Type B pancreatic cell (in vitro differentiated cells): ENCODE results near the gene ZNF366. TPM values are rescaled to one million over a fixed set of nuclear protein-coding genes. Genes with fewer than 3 reads are reported as not detected.

Experiments
- DNase-seq: peaks from one replicate; pipeline ENCODE4 v3.0.0; 2021; ENCODE audit warnings: mixed read lengths; ENCODE audit not compliant: unreplicated experiment; ENCODE audit errors: extremely low spot score
- H3K27ac Mint-ChIP-seq: 2 replicates; pipeline ENCODE4 v1.8.0; 2021; ENCODE audit warnings: mild to moderate bottlenecking, mixed read lengths
- H3K27me3 Mint-ChIP-seq: 2 replicates; pipeline ENCODE4 v1.8.0; 2021; ENCODE audit warnings: mixed read lengths
- H3K36me3 Mint-ChIP-seq: 2 replicates; pipeline ENCODE4 v1.8.0; 2021; ENCODE audit warnings: mixed read lengths
- H3K4me1 Mint-ChIP-seq: one replicate; pipeline ENCODE4 v1.8.0; 2021; ENCODE audit warnings: mixed read lengths; ENCODE audit not compliant: unreplicated experiment
- H3K4me3 Mint-ChIP-seq: 2 replicates; pipeline ENCODE4 v1.8.0; 2021; ENCODE audit warnings: mild to moderate bottlenecking, mixed read lengths
- H3K9me3 Mint-ChIP-seq: 2 replicates; pipeline ENCODE4 v1.8.0; 2021; ENCODE audit warnings: mixed read lengths
- total RNA-seq: library from RNA; stranded (reverse); gene quantifications from 2 replicates; pipeline ENCODE4 v1.2.1, GENCODE V29; 2021; ENCODE audit warnings: low replicate concordance
- TF ChIP-seq, protein P1 (sequence below): fragments of 200-600 bp; sonication (generic); conservative IDR thresholded peaks from 2 replicates; pipeline ENCODE4 v1.5.0; 2021; ENCODE audit warnings: antibody characterized with exemption, mild to moderate bottlenecking

The ZNF366 gene
- total RNA-seq, 1 donor from 2014 or later = not detected

- DNase-seq = no peak
- no peaks in the 10 kb centered on the region for H3K9me3 Mint-ChIP-seq
- H3K4me1 Mint-ChIP-seq = peaks cover 19% of the 10 kb centered on the region
- H3K27me3 Mint-ChIP-seq = no peaks in the 10 kb centered on the region
- H3K27ac Mint-ChIP-seq = no peak overlapping the region
- TF ChIP-seq, protein P1, sequence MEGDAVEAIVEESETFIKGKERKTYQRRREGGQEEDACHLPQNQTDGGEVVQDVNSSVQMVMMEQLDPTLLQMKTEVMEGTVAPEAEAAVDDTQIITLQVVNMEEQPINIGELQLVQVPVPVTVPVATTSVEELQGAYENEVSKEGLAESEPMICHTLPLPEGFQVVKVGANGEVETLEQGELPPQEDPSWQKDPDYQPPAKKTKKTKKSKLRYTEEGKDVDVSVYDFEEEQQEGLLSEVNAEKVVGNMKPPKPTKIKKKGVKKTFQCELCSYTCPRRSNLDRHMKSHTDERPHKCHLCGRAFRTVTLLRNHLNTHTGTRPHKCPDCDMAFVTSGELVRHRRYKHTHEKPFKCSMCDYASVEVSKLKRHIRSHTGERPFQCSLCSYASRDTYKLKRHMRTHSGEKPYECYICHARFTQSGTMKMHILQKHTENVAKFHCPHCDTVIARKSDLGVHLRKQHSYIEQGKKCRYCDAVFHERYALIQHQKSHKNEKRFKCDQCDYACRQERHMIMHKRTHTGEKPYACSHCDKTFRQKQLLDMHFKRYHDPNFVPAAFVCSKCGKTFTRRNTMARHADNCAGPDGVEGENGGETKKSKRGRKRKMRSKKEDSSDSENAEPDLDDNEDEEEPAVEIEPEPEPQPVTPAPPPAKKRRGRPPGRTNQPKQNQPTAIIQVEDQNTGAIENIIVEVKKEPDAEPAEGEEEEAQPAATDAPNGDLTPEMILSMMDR = no peak
- H3K36me3 Mint-ChIP-seq = no peaks in the 10 kb centered on the region
- H3K4me3 Mint-ChIP-seq = no peak overlapping the region
Measured at GRCh38 chr5:72427016-72427415, 80.2 kb downstream of the ZNF366 start.

GRCh38 chr5:72426019-72426418 is 81.2 kb downstream of the ZNF366 start:
- H3K36me3 Mint-ChIP-seq = no peaks in the 10 kb centered on the region
- TF ChIP-seq, protein P1 = no peak
- H3K9me3 Mint-ChIP-seq = no peaks in the 10 kb centered on the region
- H3K27me3 Mint-ChIP-seq = no peaks in the 10 kb centered on the region
- H3K4me1 Mint-ChIP-seq = peaks cover 19% of the 10 kb centered on the region
- no peak overlapping the region for H3K4me3 Mint-ChIP-seq
- H3K27ac Mint-ChIP-seq = no peak overlapping the region
- DNase-seq = no peak

GRCh38 chr5:72418271-72418670 is 88.9 kb downstream of the ZNF366 start:
- Mint-ChIP-seq H3K4me1 (no peaks in the 10 kb centered on the region), H3K36me3 (no peaks in the 10 kb centered on the region), H3K27me3 (no peaks in the 10 kb centered on the region), H3K27ac (no peak overlapping the region), H3K9me3 (no peaks in the 10 kb centered on the region), H3K4me3 (no peak overlapping the region)
- TF ChIP-seq, protein P1 = no peak
- DNase-seq = no peak

DNA sequence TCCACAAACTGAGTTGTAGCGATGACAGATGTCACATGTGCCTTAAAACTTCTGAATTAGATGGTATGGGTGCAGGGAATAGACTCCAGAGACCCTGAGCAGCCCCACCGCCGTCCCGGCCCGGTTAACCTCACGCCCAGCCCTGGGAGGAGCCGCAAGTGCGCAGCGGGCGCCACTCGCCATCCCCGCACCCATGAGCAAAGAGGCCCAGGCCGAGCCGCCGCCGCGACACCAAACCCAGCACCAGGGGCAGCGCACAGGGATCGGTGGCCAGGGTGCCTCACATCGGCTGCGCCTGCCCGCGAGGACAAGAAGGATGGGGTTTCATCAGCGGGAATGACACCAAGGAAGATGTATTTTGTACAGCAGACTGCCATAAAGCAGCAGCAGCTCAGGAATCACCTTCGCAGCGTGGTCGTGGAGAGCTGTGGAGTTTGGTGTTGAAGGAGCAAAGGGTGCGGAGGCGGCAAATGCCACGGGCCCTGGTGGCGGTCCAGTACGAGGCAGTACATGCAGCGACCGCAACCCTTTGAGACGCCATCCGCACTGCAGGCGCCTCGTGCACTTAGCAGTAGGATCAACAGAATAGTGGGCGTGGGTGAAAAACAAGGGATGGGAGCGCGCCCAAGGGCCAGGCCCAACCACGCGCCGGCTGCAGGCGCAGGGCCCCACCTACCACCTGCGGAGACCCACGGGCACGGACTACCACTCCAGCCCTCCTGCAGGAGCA is 89.7 kb downstream of the ZNF366 start:
- H3K27ac Mint-ChIP-seq = no peak overlapping the region
- TF ChIP-seq, protein P1 = no peak
- no peaks in the 10 kb centered on the region for H3K9me3 Mint-ChIP-seq
- H3K4me3 Mint-ChIP-seq = no peak overlapping the region
- no peak for DNase-seq
- no peaks in the 10 kb centered on the region for H3K36me3 Mint-ChIP-seq
- no peaks in the 10 kb centered on the region for H3K27me3 Mint-ChIP-seq
- no peaks in the 10 kb centered on the region for H3K4me1 Mint-ChIP-seq

GRCh38 chr5:72415616-72416325 is 91.4 kb downstream of the ZNF366 start:
- no peaks in the 10 kb centered on the region for H3K36me3 Mint-ChIP-seq
- no peaks in the 10 kb centered on the region for H3K27me3 Mint-ChIP-seq
- no peak for DNase-seq
- H3K4me3 Mint-ChIP-seq = no peak overlapping the region
- no peaks in the 10 kb centered on the region for H3K9me3 Mint-ChIP-seq
- no peaks in the 10 kb centered on the region for H3K4me1 Mint-ChIP-seq
- TF ChIP-seq, protein P1 = no peak
- H3K27ac Mint-ChIP-seq = no peak overlapping the region
